B cell (primary cell): ENCODE measurements around the gene TSFM. TPM values are rescaled to one million over a fixed set of nuclear protein-coding genes. Genes with fewer than 3 reads are reported as not detected.

Source experiments
- ATAC-seq: fragments of 200-7000 bp; cut with Tn5 transposase; one replicate; pipeline ENCODE4 v1.10.0; 2021; ENCODE audit warnings: low read depth, mild to moderate bottlenecking, moderate number of reproducible peaks, moderate library complexity
- CTCF ChIA-PET: fragments of 350-600 bp; sonication (Branson Sonifier 250); formaldehyde crosslinking; loops from one replicate; lab custom pipeline; 2021; ENCODE audit warnings: antibody characterized with exemption, inconsistent platforms; lab: Charles Lee
- POLR2A ChIA-PET: fragments of 350-600 bp; sonication (Branson Sonifier 250); formaldehyde crosslinking; loops from one replicate; lab custom pipeline; 2021; ENCODE audit warnings: antibody characterized with exemption; lab: Charles Lee
- DNase-seq: peaks from one replicate; pipeline ENCODE4 v3.0.0; 2013
- H2AFZ ChIP-seq: 2 replicates; pipeline ENCODE4 v1.6.1; 2012; ENCODE audit warnings: mild to moderate bottlenecking, low read depth, low read length; ENCODE audit not compliant: insufficient read depth, poor library complexity, severe bottlenecking
- H3K27ac ChIP-seq, 2 donors: 1 replicate in 1 of 2; 2 replicates in 1 of 2; pipeline ENCODE4 v1.5.1; 2012 to 2013; ENCODE audit warnings: low read length in 2 of 2, mild to moderate bottlenecking in 2 of 2, moderate library complexity in 1 of 2
- H3K27me3 ChIP-seq, 4 experiments: fragments of 200-600 bp in 1 of 4; sonication (generic) in 1 of 4; replicated peaks in 1 of 4; 1 replicate in 2 of 4; 2 replicates in 2 of 4; pipeline versions ENCODE4 v1.6.1 to v1.7.0; 2013 to 2016; ENCODE audit warnings: low read length in 3 of 4, mild to moderate bottlenecking in 2 of 4, mixed read lengths in 1 of 4, moderate library complexity in 1 of 4; ENCODE audit not compliant: insufficient read depth in 4 of 4, control insufficient read depth in 3 of 4; ENCODE audit errors: control extremely low read depth in 1 of 4
- H3K36me3 ChIP-seq, 2 experiments: replicated peaks in 1 of 2; 1 replicate in 1 of 2; 2 replicates in 1 of 2; pipeline versions ENCODE4 v1.6.1 to v1.7.1; 2013; ENCODE audit warnings: low read length in 1 of 2; ENCODE audit not compliant: insufficient read depth in 2 of 2, control insufficient read depth in 1 of 2; ENCODE audit errors: control extremely low read depth in 1 of 2, extremely low read depth in 1 of 2
- H3K4me1 ChIP-seq, 2 donors: fragments of 200-600 bp in 1 of 2; sonication (generic) in 1 of 2; 1 replicate in 1 of 2; 2 replicates in 1 of 2; pipeline versions ENCODE4 v1.5.1 to v1.6.1; 2013 to 2017; ENCODE audit warnings: low read length in 2 of 2; ENCODE audit not compliant: control insufficient read depth in 2 of 2, insufficient read depth in 2 of 2
- H3K4me2 ChIP-seq: replicated peaks from 2 replicates; pipeline ENCODE3; 2012; ENCODE audit warnings: mild to moderate bottlenecking, low read depth, low read length; ENCODE audit not compliant: poor library complexity, severe bottlenecking
- H3K4me3 ChIP-seq, 5 experiments: fragments of 200-600 bp in 1 of 5; sonication (generic) in 1 of 5; 1 replicate in 3 of 5; 2 replicates in 2 of 5; pipeline versions ENCODE4 v1.5.1 to v1.7.0; 2011 to 2016; ENCODE audit warnings: low read length in 4 of 5, mild to moderate bottlenecking in 4 of 5, low read depth in 2 of 5, control low read depth in 1 of 5, moderate library complexity in 1 of 5; ENCODE audit not compliant: insufficient read depth in 1 of 5; ENCODE audit errors: control extremely low read depth in 1 of 5, extremely low read depth in 1 of 5
- H3K79me2 ChIP-seq: fragments of 200-600 bp; sonication (generic); one replicate; pipeline ENCODE4 v1.6.0; 2016; ENCODE audit warnings: low read length; ENCODE audit not compliant: control insufficient read depth, insufficient read depth
- H3K9ac ChIP-seq: fragments of 200-600 bp; sonication (generic); 2 replicates; pipeline ENCODE4 v1.6.1; 2017; ENCODE audit warnings: mild to moderate bottlenecking, low read length, moderate library complexity
- H3K9me3 ChIP-seq, 3 donors: one replicate each; pipeline versions ENCODE4 v1.6.1 to v1.7.1; 2013; ENCODE audit warnings: low read length in 2 of 3; ENCODE audit not compliant: control insufficient read depth in 2 of 3, insufficient read depth in 1 of 3; ENCODE audit errors: control extremely low read depth in 1 of 3
- H4K20me1 ChIP-seq: 2 replicates; pipeline ENCODE4 v1.6.0; 2012; ENCODE audit warnings: mild to moderate bottlenecking, low read length; ENCODE audit not compliant: insufficient read depth, control insufficient read depth, poor library complexity, severe bottlenecking
- H3K27ac Mint-ChIP-seq: one replicate; pipeline ENCODE4 v1.8.0; 2021; ENCODE audit warnings: mixed read lengths
- H3K27me3 Mint-ChIP-seq: one replicate; pipeline ENCODE4 v1.8.0; 2021; ENCODE audit warnings: mixed read lengths
- H3K4me1 Mint-ChIP-seq: one replicate; pipeline ENCODE4 v1.8.0; 2021; ENCODE audit warnings: mixed read lengths
- H3K4me3 Mint-ChIP-seq: one replicate; pipeline ENCODE4 v1.8.0; 2021; ENCODE audit warnings: mixed read lengths
- H3K9me3 Mint-ChIP-seq: one replicate; pipeline ENCODE4 v1.8.0; 2022; ENCODE audit warnings: mixed read lengths; ENCODE audit not compliant: insufficient read depth
- CTCF ChIP-seq: fragments of 200-600 bp; IDR thresholded peaks from one replicate; pipeline ENCODE4 v1.8.0; 2022; ENCODE audit warnings: antibody characterized with exemption, mild to moderate bottlenecking
- EZH2 ChIP-seq: IDR thresholded peaks from 2 replicates; pipeline ENCODE4 v1.6.1; 2012; ENCODE audit warnings: borderline replicate concordance, low read depth, mild to moderate bottlenecking, moderate library complexity, low read length; ENCODE audit not compliant: insufficient read depth, poor library complexity, severe bottlenecking
- WGBS: methylation state at CpG from one replicate; pipeline ENCODE4 v1.1.5; 2013; ENCODE audit warnings: missing lambda C conversion rate; ENCODE audit not compliant: insufficient coverage; 5-methylcytosine and 5-hydroxymethylcytosine counted together
- intact Hi-C: fragments of 100-400 bp; cut with micrococcal nuclease; formaldehyde crosslinking; loops from one replicate; pipeline ENCODE4 v1.10.0; 2022
- polyA plus RNA-seq: library from polyadenylated mRNA; depleted of rRNA; stranded (reverse); fragments of >200 nt; gene quantifications from 2 replicates; pipeline ENCODE4 v1.2.3, GENCODE V29; 2012
- total RNA-seq, 2 donors: library from RNA; stranded (reverse); fragments of 120-200 nt in 1 of 2; gene quantifications; 1 replicate in 1 of 2; 2 replicates in 1 of 2; pipeline versions ENCODE4 v1.2.3 to v1.2.4, GENCODE V29; 2013 to 2022

Gene TSFM
- total and polyA plus RNA-seq, 2 donors (not counting 1 experiment from before 2014, with no cell fraction given): 5.6 to 20.9 TPM

GRCh38 chr12:57751432-57751787, 31.2 kb upstream of the TSFM start:
- Histone ChIP-seq H3K4me2 (peak overlapping the region; percentile 85), H3K9ac (peak overlapping the region; percentile 75), H4K20me1 (peaks cover 7% of the 10 kb centered on the region), H3K27me3 (no peaks in the 10 kb centered on the region), H3K4me1 (peaks cover 33 to 45% of the 10 kb centered on the region in 2 donors), H3K4me3 (peak overlapping the region; percentile 51 to 84 (median 78)), H3K27ac (peak overlapping the region; percentile 66 to 85), H3K79me2 (peaks cover 22% of the 10 kb centered on the region), H3K36me3 (peaks cover 2 to 40% of the 10 kb centered on the region in 2 experiments), H3K9me3 (no peaks in the 10 kb centered on the region), H2AFZ (peak overlapping the region; percentile 90)
- WGBS: 20% methylated on average over 7 of the region's 8 CpGs
- ChIA-PET CTCF (interaction anchor here (0.7 to 1.2 kb wide), 2 partner anchors 10 to 38 kb away, joined by 8 to 9 read pairs; no protein-coding TSS in a partner anchor), POLR2A (no interaction called here)
- Mint-ChIP-seq H3K27ac (peak overlapping the region; percentile 95), H3K9me3 (no peaks in the 10 kb centered on the region), H3K4me3 (peak overlapping the region; percentile 91), H3K27me3 (no peaks in the 10 kb centered on the region), H3K4me1 (peaks cover 49% of the 10 kb centered on the region)
- intact Hi-C loops: loop anchor here (5.0 to 10.0 kb wide), 5 partner anchors 267 to 1634 kb away; partner anchors contain the start of genes GLI1, INHBE, MARS1 and NAB2
- ATAC-seq: no peak
- no peak for DNase-seq
- TF ChIP-seq CTCF: no peak
- TF ChIP-seq EZH2: no peak
